GM23338 (cell line): ENCODE data around the gene FLOT2. TPM values are rescaled to one million over a fixed set of nuclear protein-coding genes. Genes with fewer than 3 reads are reported as not detected.

Experiments
- ATAC-seq: fragments of 200-7000 bp; cut with Tn5 transposase; 3 replicates; pipeline ENCODE4 v1.9.1; 2020
- DNase-seq: peaks from one replicate; pipeline ENCODE4 v3.0.0-alpha.2; 2015; ENCODE audit warnings: low spot score
- H2AFZ ChIP-seq: fragments of 200-600 bp; sonication (generic); 2 replicates; pipeline ENCODE4 v1.8.0; 2016; ENCODE audit warnings: antibody characterized with exemption, mild to moderate bottlenecking, moderate library complexity
- H3F3A ChIP-seq: fragments of 200-600 bp; sonication (generic); replicated peaks from 2 replicates; pipeline ENCODE4 v1.8.0; 2017; ENCODE audit warnings: antibody characterized with exemption, mixed run types, low read depth
- H3K27ac ChIP-seq: fragments of 200-600 bp; sonication (generic); 2 replicates; pipeline ENCODE4 v1.6.1; 2016; ENCODE audit warnings: low read depth
- H3K27me3 ChIP-seq: fragments of 200-600 bp; sonication (generic); 2 replicates; pipeline ENCODE4 v1.8.0; 2016; ENCODE audit warnings: mild to moderate bottlenecking, mixed run types, moderate library complexity; ENCODE audit not compliant: insufficient read depth
- H3K36me3 ChIP-seq: fragments of 200-600 bp; sonication (generic); 2 replicates; pipeline ENCODE4 v1.8.0; 2016; ENCODE audit warnings: mild to moderate bottlenecking; ENCODE audit not compliant: insufficient read depth
- H3K4me1 ChIP-seq: fragments of 200-600 bp; sonication (generic); 2 replicates; pipeline ENCODE4 v1.8.0; 2016; ENCODE audit warnings: mild to moderate bottlenecking, moderate library complexity; ENCODE audit not compliant: insufficient read depth
- H3K4me2 ChIP-seq: fragments of 200-600 bp; sonication (generic); 2 replicates; pipeline ENCODE4 v1.7.1; 2017; ENCODE audit warnings: mixed run types
- H3K4me3 ChIP-seq: fragments of 200-600 bp; sonication (generic); 2 replicates; pipeline ENCODE4 v1.6.1; 2016; ENCODE audit warnings: mixed run types
- H3K79me2 ChIP-seq: fragments of 200-600 bp; sonication (generic); replicated peaks from 2 replicates; pipeline ENCODE4 v1.8.0; 2017; ENCODE audit warnings: mild to moderate bottlenecking; ENCODE audit not compliant: insufficient read depth
- H3K9me2 ChIP-seq: fragments of 200-600 bp; sonication (generic); 2 replicates; pipeline ENCODE4 v1.8.0; 2017; ENCODE audit not compliant: insufficient read depth
- H4K20me1 ChIP-seq: fragments of 200-600 bp; sonication (generic); replicated peaks from 2 replicates; pipeline ENCODE4 v1.8.0; 2017; ENCODE audit warnings: mild to moderate bottlenecking; ENCODE audit not compliant: insufficient read depth
- H3K27ac Mint-ChIP-seq: 2 replicates; pipeline ENCODE4 v1.8.0; 2020; ENCODE audit warnings: inconsistent platforms, mild to moderate bottlenecking, moderate library complexity, mixed read lengths
- H3K27me3 Mint-ChIP-seq: 3 replicates; pipeline ENCODE4 v1.8.0; 2022; ENCODE audit warnings: low read depth, mild to moderate bottlenecking, moderate library complexity, mixed read lengths, inconsistent platforms; ENCODE audit not compliant: insufficient read depth, poor library complexity
- H3K36me3 Mint-ChIP-seq: 3 replicates; pipeline ENCODE4 v1.8.0; 2021; ENCODE audit warnings: low read depth, mild to moderate bottlenecking, inconsistent platforms, moderate library complexity, mixed read lengths
- H3K4me1 Mint-ChIP-seq: 3 replicates; pipeline ENCODE4 v1.8.0; 2020; ENCODE audit warnings: mild to moderate bottlenecking, inconsistent platforms, mixed read lengths
- H3K4me3 Mint-ChIP-seq: 3 replicates; pipeline ENCODE4 v1.8.0; 2021; ENCODE audit warnings: moderate library complexity, mild to moderate bottlenecking, inconsistent platforms, mixed read lengths
- H3K9me3 Mint-ChIP-seq: 3 replicates; pipeline ENCODE4 v1.8.0; 2020; ENCODE audit warnings: moderate library complexity, mild to moderate bottlenecking, inconsistent platforms, mixed read lengths
- CREB1 ChIP-seq: fragments of 250-450 bp; sonication (Bioruptor Pico); IDR thresholded peaks from 2 replicates; pipeline ENCODE4 v1.5.0; 2020; ENCODE audit warnings: low read depth, mild to moderate bottlenecking, moderate library complexity
- CTCF ChIP-seq, 2 experiments: fragments of 200-600 bp in 1 of 2; sonication (generic) in 1 of 2; conservative IDR thresholded peaks; 2 replicates each; pipeline versions ENCODE4 v1.5.1 to v1.6.1; 2016 to 2017; ENCODE audit warnings: antibody characterized with exemption in 2 of 2, low read depth in 2 of 2, mild to moderate bottlenecking in 2 of 2, moderate library complexity in 1 of 2
- ETS1 ChIP-seq: IDR thresholded peaks from 2 replicates; pipeline ENCODE4 v1.6.1; 2016; ENCODE audit warnings: antibody characterized with exemption
- EZH2 ChIP-seq: fragments of 200-600 bp; sonication (generic); IDR thresholded peaks from one replicate; pipeline ENCODE4 v1.8.0; 2017; ENCODE audit warnings: antibody characterized with exemption, mild to moderate bottlenecking, low read depth; ENCODE audit not compliant: unreplicated experiment
- EZH2phosphoT487 ChIP-seq: fragments of 200-600 bp; sonication (generic); IDR thresholded peaks from one replicate; pipeline ENCODE4 v1.8.1; 2018; ENCODE audit warnings: antibody characterized with exemption; ENCODE audit not compliant: unreplicated experiment
- JUNB ChIP-seq: IDR thresholded peaks from one replicate; pipeline ENCODE4 v1.6.1; 2016; ENCODE audit warnings: antibody characterized with exemption; ENCODE audit not compliant: unreplicated experiment
- NANOG ChIP-seq: IDR thresholded peaks from 2 replicates; pipeline ENCODE4 v1.6.1; 2016; ENCODE audit warnings: antibody characterized with exemption, borderline replicate concordance
- POLR2AphosphoS5 ChIP-seq: IDR thresholded peaks from 2 replicates; pipeline ENCODE4 v1.6.1; 2016; ENCODE audit warnings: antibody characterized with exemption, low read depth
- REST ChIP-seq: IDR thresholded peaks from one replicate; pipeline ENCODE4 v1.6.1; 2018; ENCODE audit warnings: antibody characterized with exemption; ENCODE audit not compliant: unreplicated experiment
- STAT1 ChIP-seq: IDR thresholded peaks from one replicate; pipeline ENCODE4 v1.6.1; 2016; ENCODE audit warnings: antibody characterized with exemption; ENCODE audit not compliant: unreplicated experiment
- ZNF114 ChIP-seq: fragments of 250-450 bp; sonication (Bioruptor Pico); IDR thresholded peaks from 2 replicates; pipeline ENCODE4 v1.5.0; 2020; ENCODE audit warnings: mild to moderate bottlenecking, moderate library complexity
- ZNF331 ChIP-seq: fragments of 250-450 bp; sonication (Bioruptor Pico); IDR thresholded peaks from 2 replicates; pipeline ENCODE4 v1.5.0; 2020; ENCODE audit warnings: low read depth, mild to moderate bottlenecking, moderate library complexity
- ZNF462 ChIP-seq: fragments of 250-450 bp; sonication (Bioruptor Pico); IDR thresholded peaks from 2 replicates; pipeline ENCODE4 v1.5.0; 2020; ENCODE audit warnings: mild to moderate bottlenecking, moderate library complexity
- polyA plus RNA-seq: library from polyadenylated mRNA; unstranded; fragments of >200 nt; fragmentation: Nextera tagmentation; extraction: Ambion mirVana; gene quantifications from 2 replicates; pipeline ENCODE4 v1.2.1, GENCODE V29; 2016
- total RNA-seq: library from RNA; depleted of rRNA; stranded (reverse); fragments of >200 nt; shearing (Covaris generic); gene quantifications from 2 replicates; pipeline ENCODE4 v1.2.3, GENCODE V29; 2014

FLOT2 gene
- total and polyA plus RNA-seq, 2 experiments from 2014 or later: 49.8 to 66.1 TPM

- H3K27ac Mint-ChIP-seq: no peak overlapping the region
- Histone ChIP-seq H2AFZ (no peak overlapping the region), H3K36me3 (no peaks in the 10 kb centered on the region), H3K4me3 (no peak overlapping the region), H3K79me2 (peaks cover 31% of the 10 kb centered on the region), H4K20me1 (peaks cover 15% of the 10 kb centered on the region), H3K4me1 (peaks cover 17% of the 10 kb centered on the region), H3K27ac (no peak overlapping the region), H3K27me3 (no peaks in the 10 kb centered on the region), H3K4me2 (no peak overlapping the region), H3F3A (peaks cover 18% of the 10 kb centered on the region; the same call in 1 of the 2 replicates), H3K9me2 (no peaks in the 10 kb centered on the region)
- no peaks in the 10 kb centered on the region for H3K9me3 Mint-ChIP-seq
- H3K36me3 Mint-ChIP-seq: peaks cover 31% of the 10 kb centered on the region
- peaks cover 31% of the 10 kb centered on the region for H3K4me1 Mint-ChIP-seq
- no peak overlapping the region for H3K4me3 Mint-ChIP-seq
- no peak for DNase-seq
- TF ChIP-seq STAT1 (no peak), ZNF331 (CRISPR knock-in tag) (no peak), ZNF462 (no peak), POLR2AphosphoS5 (no peak), REST (no peak), CTCF (conservative IDR thresholded peaks at IDR 0.05; ENCODE audit: low read depth in 2 of 2) (no peak), EZH2phosphoT487 (no peak), JUNB (no peak), NANOG (no peak), ZNF114 (CRISPR knock-in tag) (no peak), ETS1 (no peak), CREB1 (no peak), EZH2 (no peak)
- ATAC-seq: no peak
- peaks cover 19% of the 10 kb centered on the region for H3K27me3 Mint-ChIP-seq
Observed at GRCh38 chr17:28892024-28892423, 5.5 kb downstream of the FLOT2 start.
